Esophagus muscularis mucosa (tissue), 4 donors: Measurements from ENCODE around the gene LANCL3.

Source experiments
- EP300 ChIP-seq: sonication (generic); formaldehyde crosslinking; IDR thresholded peaks from one replicate; pipeline ENCODE4 v1.6.1; 2017; ENCODE audit warnings: antibody characterized with exemption
- POLR2A ChIP-seq: fragments of 450-650 bp; IDR thresholded peaks from one replicate; pipeline ENCODE4 v1.6.1; 2017; ENCODE audit warnings: antibody characterized with exemption, moderate library complexity, mild to moderate bottlenecking, low read depth
- POLR2AphosphoS5 ChIP-seq, 2 donors: sonication (generic); formaldehyde crosslinking; IDR thresholded peaks; one replicate each; pipeline ENCODE4 v1.6.1; 2017; ENCODE audit warnings: antibody characterized with exemption in 2 of 2
- TF ChIP-seq, protein P1 (sequence below), 3 experiments: fragments of 200-600 bp in 2 of 3; fragments of 450-650 bp in 1 of 3; sonication (generic) in 2 of 3; IDR thresholded peaks; one replicate each; pipeline ENCODE4 v1.5.1; 2017 to 2019; ENCODE audit warnings: antibody characterized with exemption in 3 of 3, mild to moderate bottlenecking in 2 of 3, moderate library complexity in 1 of 3

DNA sequence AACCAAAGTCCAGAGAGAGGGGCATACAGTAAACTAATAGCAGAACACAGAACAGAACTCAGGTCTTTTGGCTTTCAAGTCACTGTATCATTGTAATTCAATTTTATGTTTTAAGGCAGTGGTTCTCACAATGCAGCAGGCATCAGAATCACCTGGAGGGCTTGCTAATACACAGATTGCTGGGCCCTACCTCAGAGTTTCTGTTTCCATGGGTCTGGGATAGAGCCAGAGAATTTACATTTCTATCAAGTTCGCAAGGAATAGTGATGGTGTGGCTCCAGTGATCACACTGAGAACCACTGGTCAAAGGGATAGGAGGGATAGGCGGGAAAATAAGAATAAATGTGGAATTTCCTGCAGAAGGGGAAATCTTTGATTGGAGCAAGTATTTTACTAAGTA lies 36.7 kb downstream of the LANCL3 start:
- TF ChIP-seq, protein P1, sequence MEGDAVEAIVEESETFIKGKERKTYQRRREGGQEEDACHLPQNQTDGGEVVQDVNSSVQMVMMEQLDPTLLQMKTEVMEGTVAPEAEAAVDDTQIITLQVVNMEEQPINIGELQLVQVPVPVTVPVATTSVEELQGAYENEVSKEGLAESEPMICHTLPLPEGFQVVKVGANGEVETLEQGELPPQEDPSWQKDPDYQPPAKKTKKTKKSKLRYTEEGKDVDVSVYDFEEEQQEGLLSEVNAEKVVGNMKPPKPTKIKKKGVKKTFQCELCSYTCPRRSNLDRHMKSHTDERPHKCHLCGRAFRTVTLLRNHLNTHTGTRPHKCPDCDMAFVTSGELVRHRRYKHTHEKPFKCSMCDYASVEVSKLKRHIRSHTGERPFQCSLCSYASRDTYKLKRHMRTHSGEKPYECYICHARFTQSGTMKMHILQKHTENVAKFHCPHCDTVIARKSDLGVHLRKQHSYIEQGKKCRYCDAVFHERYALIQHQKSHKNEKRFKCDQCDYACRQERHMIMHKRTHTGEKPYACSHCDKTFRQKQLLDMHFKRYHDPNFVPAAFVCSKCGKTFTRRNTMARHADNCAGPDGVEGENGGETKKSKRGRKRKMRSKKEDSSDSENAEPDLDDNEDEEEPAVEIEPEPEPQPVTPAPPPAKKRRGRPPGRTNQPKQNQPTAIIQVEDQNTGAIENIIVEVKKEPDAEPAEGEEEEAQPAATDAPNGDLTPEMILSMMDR (IDR thresholded peaks at IDR 0.05) = no peak
- no peak for TF ChIP-seq POLR2AphosphoS5 (IDR thresholded peaks at IDR 0.05)
- no peak for TF ChIP-seq POLR2A
- no peak for TF ChIP-seq EP300
